B cell (primary cell): ENCODE data around the gene PEX16.

ENCODE experiments used
- EZH2 ChIP-seq: IDR thresholded peaks from 2 replicates; pipeline ENCODE4 v1.6.1; 2012; ENCODE audit warnings: borderline replicate concordance, low read depth, mild to moderate bottlenecking, moderate library complexity, low read length; ENCODE audit not compliant: insufficient read depth, poor library complexity, severe bottlenecking
- TF ChIP-seq, protein P1 (sequence below): fragments of 200-600 bp; IDR thresholded peaks from one replicate; pipeline ENCODE4 v1.8.0; 2022; ENCODE audit warnings: antibody characterized with exemption, mild to moderate bottlenecking

DNA sequence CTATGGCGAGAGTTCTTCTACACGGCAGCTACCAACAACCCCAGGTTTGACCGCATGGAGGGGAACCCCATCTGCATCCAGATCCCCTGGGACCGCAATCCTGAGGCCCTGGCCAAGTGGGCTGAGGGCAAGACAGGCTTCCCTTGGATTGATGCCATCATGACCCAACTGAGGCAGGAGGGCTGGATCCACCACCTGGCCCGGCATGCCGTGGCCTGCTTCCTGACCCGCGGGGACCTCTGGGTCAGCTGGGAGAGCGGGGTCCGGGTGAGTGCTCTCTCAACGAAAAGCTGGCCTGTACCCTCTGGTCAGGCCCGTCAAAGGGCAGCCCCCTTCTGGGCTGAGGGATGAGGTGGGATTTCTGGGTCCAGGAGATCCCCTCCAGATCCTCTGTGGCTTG, 48.1 kb downstream of the PEX16 start:
- TF ChIP-seq, protein P1, sequence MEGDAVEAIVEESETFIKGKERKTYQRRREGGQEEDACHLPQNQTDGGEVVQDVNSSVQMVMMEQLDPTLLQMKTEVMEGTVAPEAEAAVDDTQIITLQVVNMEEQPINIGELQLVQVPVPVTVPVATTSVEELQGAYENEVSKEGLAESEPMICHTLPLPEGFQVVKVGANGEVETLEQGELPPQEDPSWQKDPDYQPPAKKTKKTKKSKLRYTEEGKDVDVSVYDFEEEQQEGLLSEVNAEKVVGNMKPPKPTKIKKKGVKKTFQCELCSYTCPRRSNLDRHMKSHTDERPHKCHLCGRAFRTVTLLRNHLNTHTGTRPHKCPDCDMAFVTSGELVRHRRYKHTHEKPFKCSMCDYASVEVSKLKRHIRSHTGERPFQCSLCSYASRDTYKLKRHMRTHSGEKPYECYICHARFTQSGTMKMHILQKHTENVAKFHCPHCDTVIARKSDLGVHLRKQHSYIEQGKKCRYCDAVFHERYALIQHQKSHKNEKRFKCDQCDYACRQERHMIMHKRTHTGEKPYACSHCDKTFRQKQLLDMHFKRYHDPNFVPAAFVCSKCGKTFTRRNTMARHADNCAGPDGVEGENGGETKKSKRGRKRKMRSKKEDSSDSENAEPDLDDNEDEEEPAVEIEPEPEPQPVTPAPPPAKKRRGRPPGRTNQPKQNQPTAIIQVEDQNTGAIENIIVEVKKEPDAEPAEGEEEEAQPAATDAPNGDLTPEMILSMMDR = no peak
- no peak for TF ChIP-seq EZH2
